Measurements from ENCODE around the gene GRIK3.

Gene GRIK3

GRCh38 chr1:37031429-37031828 is 2.9 kb downstream of the GRIK3 start:
- H3K79me2 ChIP-seq (ENCODE audit: low read length), result no peaks in the 10 kb centered on the region
- no peaks in the 10 kb centered on the region for H3K36me3 ChIP-seq (replicated peaks; ENCODE audit: low read depth, low read length)
- TF ChIP-seq CTCF (IDR thresholded peaks at IDR 0.05; ENCODE audit: low read depth, low read length) (no peak), EZH2phosphoT487 (IDR thresholded peaks at IDR 0.05; ENCODE audit: low read depth) (no peak)
- no peak overlapping the region for H3K27ac ChIP-seq (ENCODE audit: low read length)
- peaks cover 41% of the 10 kb centered on the region for H3K4me1 ChIP-seq (ENCODE audit: low read length)
- H3K9ac ChIP-seq (ENCODE audit: low read length), result no peak overlapping the region
- no peak overlapping the region for H2AFZ ChIP-seq (ENCODE audit: low read depth, low read length)
- H3K4me2 ChIP-seq (ENCODE audit: low read length), result no peak overlapping the region
- no peak overlapping the region for H3K4me3 ChIP-seq (ENCODE audit: low read length)
- no peaks in the 10 kb centered on the region for H3K27me3 ChIP-seq (ENCODE audit: low read depth, low read length)
- H4K20me1 ChIP-seq (ENCODE audit: insufficient read depth, low read length), result no peaks in the 10 kb centered on the region
- H3K9me3 ChIP-seq (ENCODE audit: insufficient read depth, low read length), result no peaks in the 10 kb centered on the region

- H3K4me3 ChIP-seq (ENCODE audit: low read length), result peak overlapping the region; percentile 53
- H3K9ac ChIP-seq (ENCODE audit: low read length), result peak overlapping the region; percentile 38; the same call in 1 of the 2 replicates
- H3K27me3 ChIP-seq (ENCODE audit: low read depth, low read length), result no peaks in the 10 kb centered on the region
- H3K79me2 ChIP-seq (ENCODE audit: low read length), result no peaks in the 10 kb centered on the region
- peak overlapping the region; percentile 91 for H3K4me2 ChIP-seq (ENCODE audit: low read length)
- H3K4me1 ChIP-seq (ENCODE audit: low read length), result peaks cover 29% of the 10 kb centered on the region
- H3K9me3 ChIP-seq (ENCODE audit: insufficient read depth, low read length), result no peaks in the 10 kb centered on the region
- TF ChIP-seq EZH2phosphoT487 (IDR thresholded peaks at IDR 0.05; ENCODE audit: low read depth), result no peak
- TF ChIP-seq CTCF (IDR thresholded peaks at IDR 0.05; ENCODE audit: low read depth, low read length), result peak; percentile 32
- no peaks in the 10 kb centered on the region for H3K36me3 ChIP-seq (replicated peaks; ENCODE audit: low read depth, low read length)
- no peak overlapping the region for H2AFZ ChIP-seq (ENCODE audit: low read depth, low read length)
- no peaks in the 10 kb centered on the region for H4K20me1 ChIP-seq (ENCODE audit: insufficient read depth, low read length)
- H3K27ac ChIP-seq (ENCODE audit: low read length), result peak overlapping the region; percentile 78
Observed at GRCh38 chr1:37028981-37029617, 5.2 kb downstream of the GRIK3 start.

- Histone ChIP-seq H3K27ac (ENCODE audit: low read length) (no peak overlapping the region), H3K9me3 (ENCODE audit: insufficient read depth, low read length) (no peaks in the 10 kb centered on the region), H2AFZ (ENCODE audit: low read depth, low read length) (no peak overlapping the region), H3K79me2 (ENCODE audit: low read length) (no peaks in the 10 kb centered on the region), H3K4me3 (ENCODE audit: low read length) (no peak overlapping the region), H3K4me2 (ENCODE audit: low read length) (no peak overlapping the region), H3K4me1 (ENCODE audit: low read length) (no peaks in the 10 kb centered on the region), H3K9ac (ENCODE audit: low read length) (no peak overlapping the region), H4K20me1 (ENCODE audit: insufficient read depth, low read length) (no peaks in the 10 kb centered on the region), H3K36me3 (replicated peaks; ENCODE audit: low read depth, low read length) (no peaks in the 10 kb centered on the region), H3K27me3 (ENCODE audit: low read depth, low read length) (no peaks in the 10 kb centered on the region)
- TF ChIP-seq EZH2phosphoT487 (IDR thresholded peaks at IDR 0.05; ENCODE audit: low read depth) (no peak), CTCF (IDR thresholded peaks at IDR 0.05; ENCODE audit: low read depth, low read length) (no peak)
Observed at GRCh38 chr1:37021502-37021901, 12.8 kb downstream of the GRIK3 start.

GRCh38 chr1:37020653-37021277 is 13.6 kb downstream of the GRIK3 start:
- H2AFZ ChIP-seq (ENCODE audit: low read depth, low read length), result no peak overlapping the region
- H3K4me1 ChIP-seq (ENCODE audit: low read length), result no peaks in the 10 kb centered on the region
- no peak overlapping the region for H3K27ac ChIP-seq (ENCODE audit: low read length)
- no peak overlapping the region for H3K4me2 ChIP-seq (ENCODE audit: low read length)
- H4K20me1 ChIP-seq (ENCODE audit: insufficient read depth, low read length), result no peaks in the 10 kb centered on the region
- no peaks in the 10 kb centered on the region for H3K27me3 ChIP-seq (ENCODE audit: low read depth, low read length)
- H3K36me3 ChIP-seq (replicated peaks; ENCODE audit: low read depth, low read length), result no peaks in the 10 kb centered on the region
- H3K4me3 ChIP-seq (ENCODE audit: low read length), result no peak overlapping the region
- no peaks in the 10 kb centered on the region for H3K9me3 ChIP-seq (ENCODE audit: insufficient read depth, low read length)
- peak; percentile 51 for TF ChIP-seq CTCF (IDR thresholded peaks at IDR 0.05; ENCODE audit: low read depth, low read length)
- no peak for TF ChIP-seq EZH2phosphoT487 (IDR thresholded peaks at IDR 0.05; ENCODE audit: low read depth)
- H3K79me2 ChIP-seq (ENCODE audit: low read length), result no peaks in the 10 kb centered on the region
- H3K9ac ChIP-seq (ENCODE audit: low read length), result no peak overlapping the region
